GM18909 (cell line): ENCODE data around the gene NDE1.
"Not testable (repeated sequence)": the region's sequence is repeated elsewhere in the genome, so short reads cannot be mapped to it uniquely, and the experiment has no call there.

Experiments used
- ATAC-seq: cut with Tn5 transposase; IDR thresholded peaks from one replicate; pipeline ENCODE4 v1.9.1; 2021; ENCODE audit warnings: mild to moderate bottlenecking; ENCODE audit not compliant: unreplicated experiment, poor library complexity

NDE1 gene

DNA sequence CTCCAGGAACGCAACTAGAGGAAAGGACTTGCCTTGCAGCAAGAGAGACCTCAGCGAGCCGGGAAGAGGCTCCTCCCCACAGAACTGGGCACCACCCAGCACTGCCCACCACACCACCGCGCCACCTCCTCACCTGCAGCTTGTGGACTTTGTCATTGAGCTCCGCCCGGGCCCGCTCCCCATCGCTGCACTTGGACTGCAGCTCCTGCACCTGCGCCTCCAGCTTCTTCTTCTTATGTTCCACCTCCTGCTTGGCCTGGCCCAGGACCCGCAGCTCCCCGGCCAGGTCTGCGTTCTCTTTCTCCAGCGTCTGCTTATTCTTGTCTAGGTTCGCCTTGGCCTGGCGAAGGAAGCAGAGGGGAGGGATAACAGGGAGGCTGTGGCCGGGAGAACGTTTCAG, 76.7 kb downstream of the NDE1 start:
- no peak for ATAC-seq

DNA sequence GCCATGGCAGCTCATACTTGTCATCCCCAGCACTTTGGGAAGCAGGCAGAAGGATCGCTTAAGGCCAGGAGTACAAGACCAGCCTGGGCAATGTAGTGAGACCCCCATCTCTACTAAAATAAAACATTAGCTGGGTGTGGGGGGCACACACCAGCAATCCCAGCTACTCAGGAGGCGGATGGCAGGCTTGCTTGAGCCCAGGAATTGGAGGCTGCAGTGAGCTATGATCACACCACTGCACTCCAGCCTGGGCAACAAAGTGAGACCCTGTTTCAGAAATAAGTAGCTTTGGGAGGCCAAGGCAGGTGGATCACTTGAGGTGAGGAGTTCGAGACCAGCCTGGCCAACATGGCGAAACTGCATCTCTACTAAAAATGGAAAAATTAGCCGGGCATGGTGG, 77.7 kb downstream of the NDE1 start:
- ATAC-seq: not testable (repeated sequence)

DNA sequence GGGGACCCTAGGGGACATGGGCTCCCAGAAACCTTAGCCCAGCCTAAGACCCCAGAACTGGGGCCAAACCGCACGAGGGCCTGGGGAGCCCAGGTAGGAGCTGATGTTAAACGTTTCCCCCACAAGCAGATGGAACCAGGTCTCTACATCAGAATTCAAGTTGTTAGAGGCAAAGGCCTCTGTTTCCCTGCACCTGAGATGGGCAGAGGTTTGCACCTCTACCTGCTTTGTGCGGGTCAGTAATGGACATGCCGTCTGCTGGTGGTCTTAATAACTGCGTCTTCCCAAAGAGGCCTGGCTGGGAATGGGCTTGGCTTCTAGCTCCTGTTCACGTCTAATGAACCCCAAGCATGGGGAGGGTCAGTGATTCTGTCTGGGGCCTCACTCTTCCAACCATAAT, 79.1 kb downstream of the NDE1 start:
- no peak for ATAC-seq

DNA sequence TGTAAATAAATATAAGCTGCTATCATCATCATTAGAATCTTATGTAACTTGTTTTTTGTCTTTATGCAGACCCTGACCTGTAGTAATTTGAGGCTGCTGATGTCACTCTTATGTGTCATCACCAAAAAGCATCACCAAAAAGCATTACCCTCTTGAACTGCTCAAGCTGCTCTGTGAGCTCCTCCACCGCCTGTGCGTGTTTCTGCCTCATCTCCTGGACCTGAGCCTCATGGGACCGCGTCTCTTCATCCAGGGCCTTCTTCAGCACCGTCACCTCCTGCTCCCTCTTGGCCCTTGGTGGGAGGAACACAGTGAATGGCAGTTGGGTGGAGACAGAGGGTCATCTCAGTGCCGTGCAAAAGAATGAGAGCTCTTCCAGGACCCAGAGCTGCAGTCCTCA, 82.4 kb downstream of the NDE1 start:
- no peak for ATAC-seq

DNA sequence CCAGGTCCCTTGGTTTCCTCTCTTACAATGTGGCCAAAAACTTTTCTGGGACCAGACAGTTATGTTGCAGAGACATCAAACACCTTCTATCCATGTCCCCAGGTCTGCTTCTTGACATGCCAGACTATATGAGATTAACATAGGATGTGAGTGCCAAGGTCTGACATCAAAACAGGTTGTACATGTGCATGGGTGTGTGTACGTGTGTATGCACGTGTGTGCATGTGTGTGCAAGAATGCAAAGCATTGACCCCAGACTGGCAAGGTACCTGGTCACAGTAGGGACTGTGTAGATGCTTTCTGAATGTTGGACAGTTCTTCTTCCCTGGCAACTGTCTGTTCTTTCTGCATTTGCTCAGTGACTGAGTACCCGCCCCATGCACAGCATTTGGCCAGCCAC, 85.6 kb downstream of the NDE1 start:
- ATAC-seq: no peak

DNA sequence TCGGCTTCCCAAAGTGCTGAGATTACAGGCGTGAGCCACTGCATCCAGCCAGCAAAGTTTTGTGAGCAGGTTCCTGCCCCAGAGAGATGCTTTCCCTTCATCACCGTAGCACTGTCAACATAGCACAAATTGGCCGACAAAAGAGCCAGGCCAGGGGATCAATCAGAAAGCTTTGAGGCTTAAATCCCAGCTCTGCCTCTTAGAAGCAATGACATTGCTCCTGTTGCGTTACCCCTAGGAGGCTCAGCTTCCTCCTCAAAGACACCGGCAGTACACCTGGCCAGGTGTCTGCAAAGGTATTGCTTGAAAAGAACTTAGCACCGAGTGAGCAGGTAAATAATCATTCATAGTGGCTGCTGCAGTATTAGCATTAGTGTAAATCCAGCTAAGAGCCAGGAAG, 86.5 kb downstream of the NDE1 start:
- ATAC-seq: no peak

DNA sequence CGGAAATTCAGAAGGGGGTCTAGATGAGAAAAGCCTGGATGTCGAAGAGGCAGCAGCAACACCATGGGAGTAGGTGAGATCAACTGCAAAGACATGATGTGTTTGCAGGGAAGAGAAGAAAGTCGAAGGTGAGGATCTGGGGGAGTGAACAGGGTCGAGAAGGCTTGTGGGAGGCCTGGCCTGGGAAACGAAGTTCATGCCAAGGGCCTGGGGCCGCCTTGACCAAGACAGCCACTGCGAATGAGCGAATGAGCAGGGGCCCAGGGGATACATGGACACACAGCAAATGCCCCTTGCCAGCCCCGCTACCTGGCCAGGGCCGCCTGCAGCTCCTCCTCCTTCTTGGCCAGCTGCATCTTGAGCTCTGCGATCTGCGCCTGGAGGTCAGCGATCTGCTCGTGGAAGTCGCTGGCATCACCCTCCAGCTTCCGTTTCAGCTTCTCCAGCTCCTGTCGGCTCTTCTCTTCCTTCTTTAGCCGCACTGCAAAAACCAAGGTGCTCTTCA, 87.1 kb downstream of the NDE1 start:
- ATAC-seq: no peak

DNA sequence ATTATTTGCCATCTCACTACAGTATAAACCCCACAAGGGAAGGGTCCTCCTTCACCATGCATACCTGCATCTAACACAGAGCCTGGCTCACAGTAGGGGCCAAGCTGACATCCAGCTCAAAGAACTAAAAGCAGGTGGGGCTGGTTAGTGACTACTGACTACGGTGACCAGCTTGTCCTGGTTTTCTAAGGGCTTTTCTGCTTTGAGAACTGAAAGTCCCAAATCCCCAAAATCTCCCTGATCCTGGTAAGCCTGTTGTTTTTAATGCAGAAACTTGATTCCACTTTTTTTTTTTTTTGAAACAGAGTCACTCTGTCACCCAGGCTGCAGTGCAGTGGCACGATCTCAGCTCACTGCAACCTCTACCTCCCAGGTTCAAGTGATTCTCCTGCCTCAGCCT, 89.4 kb downstream of the NDE1 start:
- no peak for ATAC-seq

DNA sequence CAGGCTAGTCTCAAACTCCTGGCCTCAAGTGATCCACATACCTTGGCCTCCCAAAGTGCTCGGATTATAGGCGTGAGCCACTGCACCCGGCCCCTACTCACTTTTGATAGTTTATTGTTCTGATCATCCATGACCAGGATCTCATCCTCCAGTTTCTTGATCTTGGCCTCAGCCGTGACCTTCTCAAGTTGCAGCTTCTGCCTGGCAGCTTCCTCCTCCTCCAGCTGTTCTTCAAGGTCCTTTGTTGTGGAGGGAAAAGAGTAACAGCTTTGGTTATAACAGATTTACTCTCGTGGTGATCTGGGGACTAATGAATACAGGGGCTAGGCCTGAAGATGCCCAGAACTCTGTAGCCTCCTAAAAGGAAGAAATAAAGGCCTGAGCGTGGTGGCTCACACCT, 89.9 kb downstream of the NDE1 start:
- no peak for ATAC-seq

DNA sequence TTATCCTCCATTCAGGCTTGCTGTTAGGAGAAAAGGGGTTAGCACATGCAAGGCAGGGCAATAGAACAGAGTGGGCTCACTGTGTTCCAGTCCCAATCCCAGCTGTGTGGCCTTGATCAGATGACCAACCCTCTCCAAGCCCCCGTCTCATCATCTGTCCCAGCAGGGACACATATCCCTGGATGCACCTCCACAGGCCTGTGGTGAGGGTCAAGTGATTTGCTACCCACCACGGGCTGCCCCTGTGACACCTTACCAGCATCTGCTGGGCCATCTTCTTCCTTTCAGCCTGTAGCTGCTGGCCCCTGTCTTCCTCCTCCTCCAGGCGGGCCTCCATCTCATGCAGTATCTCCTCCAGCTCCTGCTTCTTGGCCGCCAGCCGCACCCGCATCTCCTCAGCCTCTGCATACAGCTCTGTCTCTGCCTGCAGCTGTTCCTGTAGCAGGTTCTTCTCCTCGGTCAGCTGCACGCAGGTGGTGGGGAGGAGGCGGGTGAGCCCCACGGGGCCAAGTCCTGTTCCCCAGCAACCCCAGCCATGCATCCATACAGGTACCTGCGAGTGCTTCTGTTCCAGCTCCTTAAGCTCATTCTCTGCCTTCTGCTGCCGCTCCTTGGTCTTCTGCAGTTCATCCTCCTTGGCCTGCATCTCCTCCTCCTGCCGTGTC, 91.3 kb downstream of the NDE1 start:
- ATAC-seq: no peak

DNA sequence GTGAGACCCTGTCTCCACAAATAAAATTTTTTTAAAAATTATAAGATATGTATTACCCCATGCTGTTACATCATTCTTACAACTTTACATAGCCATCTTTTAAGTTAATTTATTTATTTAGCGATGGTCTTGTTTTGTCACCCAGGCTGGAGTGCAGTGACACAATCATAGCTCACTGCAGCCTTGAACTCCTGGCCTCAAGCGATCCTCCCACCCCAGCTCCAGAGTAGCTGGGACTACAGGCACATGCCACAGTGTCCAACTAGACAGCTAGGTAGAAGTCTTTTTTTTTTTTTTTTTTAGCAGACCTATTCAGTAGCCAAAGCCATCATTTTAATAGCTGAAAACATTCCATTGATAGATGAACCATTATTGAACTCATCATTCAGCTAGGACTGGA, 92.7 kb downstream of the NDE1 start:
- no peak for ATAC-seq

DNA sequence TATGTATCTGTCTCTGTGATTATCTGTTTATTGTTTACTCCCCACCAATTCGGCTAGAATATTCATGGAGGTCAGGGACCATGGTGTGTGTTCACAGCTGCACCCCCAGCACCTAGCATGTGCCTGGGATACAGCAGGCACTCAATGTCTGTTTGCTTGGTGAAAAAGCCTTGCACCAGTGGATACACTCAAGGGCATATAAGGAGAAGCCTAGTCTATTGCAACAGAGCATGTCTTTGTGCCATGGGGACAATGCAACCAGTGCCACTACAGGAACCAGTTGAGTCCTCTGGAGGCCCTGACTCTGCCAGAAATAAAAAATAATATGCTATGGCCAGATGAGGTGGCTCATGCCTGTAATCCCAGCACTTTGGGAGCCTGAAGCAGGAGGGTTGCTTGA, 93.6 kb downstream of the NDE1 start:
- ATAC-seq: no peak

DNA sequence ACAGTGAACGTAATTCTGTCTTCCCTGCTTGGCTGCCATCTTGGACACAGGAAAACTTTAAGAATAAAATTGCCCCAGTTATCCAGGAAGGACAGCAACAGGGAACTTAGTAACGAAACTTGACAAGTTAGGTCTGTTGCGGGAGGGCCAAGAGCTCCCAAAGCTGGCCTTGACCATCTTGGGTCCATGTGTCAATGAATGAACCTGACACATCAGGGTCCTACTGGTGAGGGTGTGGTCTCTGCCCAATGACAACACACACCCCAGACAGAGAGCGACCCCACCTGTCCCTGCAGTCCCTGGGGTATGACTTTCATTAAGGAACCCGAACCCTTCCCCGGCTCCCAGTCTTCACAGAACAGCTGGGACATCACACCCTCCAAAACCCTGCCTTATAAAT, 96.3 kb downstream of the NDE1 start:
- ATAC-seq: no peak

DNA sequence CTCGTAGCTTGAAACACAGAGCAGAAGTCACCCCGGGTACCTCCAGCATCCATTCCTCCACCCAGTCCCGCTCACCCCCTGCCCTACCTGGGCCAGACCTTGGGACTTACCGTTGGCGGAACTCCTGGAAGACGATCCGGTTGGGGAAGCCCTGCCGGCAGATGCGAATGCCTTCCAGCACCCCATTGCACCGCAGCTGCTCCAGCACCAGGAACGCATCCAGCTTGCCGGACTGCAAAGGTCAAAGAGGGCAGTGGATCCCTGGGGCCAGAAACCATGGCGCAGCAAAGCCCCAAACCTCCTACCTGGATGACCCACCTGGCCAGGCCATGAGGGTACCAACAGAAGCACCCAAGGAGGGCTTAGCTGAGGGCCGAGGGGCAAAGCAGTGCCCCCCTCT, 97.9 kb downstream of the NDE1 start:
- no peak for ATAC-seq

DNA sequence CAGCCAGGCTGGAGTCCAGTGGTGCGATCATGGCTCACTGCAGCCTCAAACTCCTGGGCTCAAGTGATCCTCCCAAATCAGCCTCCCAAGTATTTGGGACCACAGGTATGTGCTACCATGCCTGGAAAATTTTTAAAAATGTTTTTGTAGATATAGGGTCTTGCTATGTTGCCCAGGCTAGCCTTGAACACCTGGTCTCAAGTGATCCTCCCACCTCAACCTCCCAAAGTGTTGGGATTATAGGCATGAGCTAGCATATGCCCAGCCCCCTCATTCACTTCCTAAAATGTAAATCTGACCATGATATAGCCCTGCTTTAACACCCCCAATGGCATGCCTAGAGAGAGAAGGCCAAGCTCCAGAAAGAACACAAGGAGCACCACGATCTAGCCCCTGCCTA, 98.6 kb downstream of the NDE1 start:
- no peak for ATAC-seq

DNA sequence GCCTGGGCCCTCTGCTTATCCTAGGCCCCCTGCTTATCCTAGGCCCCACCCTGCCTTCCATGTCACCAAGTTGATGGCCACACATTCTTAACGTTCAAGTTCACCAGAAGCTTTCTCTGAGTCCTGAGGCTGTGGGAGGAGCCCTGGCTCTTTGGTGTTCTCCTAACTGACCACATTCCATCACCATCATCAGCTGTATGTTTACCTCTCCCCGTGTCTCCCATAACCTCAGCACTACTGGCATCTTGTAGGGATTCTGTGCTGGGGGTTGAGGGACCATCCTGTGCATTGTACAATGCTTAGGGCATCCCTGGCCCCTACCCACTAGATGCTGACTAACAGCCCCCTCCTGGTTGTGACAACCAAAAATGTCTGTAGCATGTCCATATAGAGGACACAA, 99.3 kb downstream of the NDE1 start:
- no peak for ATAC-seq

DNA sequence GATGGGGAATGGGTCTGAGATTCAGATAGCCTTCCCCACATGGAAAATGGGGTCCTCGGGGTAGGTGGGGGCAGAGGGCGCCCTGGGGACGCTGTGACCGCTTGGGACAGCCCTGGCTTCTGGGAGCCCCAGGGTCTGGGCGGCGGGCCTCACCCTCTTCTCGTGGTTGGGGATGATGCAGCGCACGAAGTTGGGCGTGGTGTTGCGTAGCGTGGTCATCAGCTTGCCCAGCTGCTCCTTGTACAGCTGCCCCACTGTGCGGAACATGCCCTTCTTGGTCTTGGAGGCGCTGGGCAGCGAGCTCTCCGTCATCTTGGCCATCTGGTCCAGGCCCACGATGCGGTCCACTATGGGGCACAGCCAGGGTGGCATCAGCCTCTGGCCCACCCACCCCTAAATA, 99.9 kb downstream of the NDE1 start:
- ATAC-seq: no peak

DNA sequence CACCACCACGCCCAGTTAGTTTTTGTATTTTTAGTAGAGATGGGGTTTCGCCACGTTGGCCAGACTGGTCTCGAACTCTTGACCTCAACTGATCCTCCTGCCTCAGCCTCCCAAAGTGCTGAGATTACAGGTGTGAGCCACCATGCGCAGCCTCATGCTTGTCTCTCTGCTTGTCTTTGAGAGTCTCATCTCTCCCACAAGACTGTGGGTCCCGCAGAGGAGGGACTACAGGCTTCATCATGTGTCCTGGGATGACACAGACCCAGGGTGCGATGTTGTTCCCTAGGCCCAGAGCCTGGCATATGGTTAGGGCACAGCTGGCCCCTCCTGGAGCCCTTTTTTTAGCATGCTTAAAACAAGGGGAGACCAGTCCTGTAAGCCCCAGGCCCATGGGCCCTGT, 101.9 kb downstream of the NDE1 start:
- no peak for ATAC-seq

DNA sequence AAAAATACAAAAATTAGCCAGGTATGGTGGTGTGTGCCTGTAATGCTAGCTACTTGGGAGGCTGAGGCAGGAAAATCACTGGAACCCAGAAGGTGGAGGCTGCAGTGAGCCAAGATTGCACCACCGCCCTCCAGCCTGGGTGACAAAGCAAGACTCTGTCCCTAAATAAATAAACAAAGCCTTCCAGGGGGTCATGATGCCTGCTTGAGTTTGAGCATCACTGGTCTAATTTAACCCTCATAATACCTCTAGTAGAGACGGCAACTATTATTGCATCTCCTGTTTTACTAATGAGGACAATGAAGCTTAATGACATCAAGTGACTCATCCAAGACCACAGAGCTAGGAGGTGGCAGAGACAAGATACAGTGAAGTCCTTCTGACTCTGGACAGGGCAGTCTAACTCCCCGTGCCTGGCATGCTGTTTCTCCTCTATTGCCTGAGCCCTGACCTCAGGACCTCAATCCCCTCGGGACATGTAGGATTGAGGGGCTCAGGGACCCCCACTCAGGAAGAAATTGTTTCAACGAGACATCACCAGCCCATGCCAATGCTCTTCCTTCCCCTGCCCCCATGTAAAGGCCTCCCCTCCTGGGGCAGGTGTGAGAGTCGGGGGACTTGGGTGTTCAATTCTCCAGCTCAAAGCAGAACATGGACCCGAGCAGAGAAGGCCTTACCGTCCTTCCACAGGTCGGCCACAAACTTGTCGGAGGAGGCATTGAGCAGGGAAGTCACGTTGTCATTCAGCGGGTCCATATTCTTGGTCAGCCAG, 102.9 kb downstream of the NDE1 start:
- no peak for ATAC-seq

DNA sequence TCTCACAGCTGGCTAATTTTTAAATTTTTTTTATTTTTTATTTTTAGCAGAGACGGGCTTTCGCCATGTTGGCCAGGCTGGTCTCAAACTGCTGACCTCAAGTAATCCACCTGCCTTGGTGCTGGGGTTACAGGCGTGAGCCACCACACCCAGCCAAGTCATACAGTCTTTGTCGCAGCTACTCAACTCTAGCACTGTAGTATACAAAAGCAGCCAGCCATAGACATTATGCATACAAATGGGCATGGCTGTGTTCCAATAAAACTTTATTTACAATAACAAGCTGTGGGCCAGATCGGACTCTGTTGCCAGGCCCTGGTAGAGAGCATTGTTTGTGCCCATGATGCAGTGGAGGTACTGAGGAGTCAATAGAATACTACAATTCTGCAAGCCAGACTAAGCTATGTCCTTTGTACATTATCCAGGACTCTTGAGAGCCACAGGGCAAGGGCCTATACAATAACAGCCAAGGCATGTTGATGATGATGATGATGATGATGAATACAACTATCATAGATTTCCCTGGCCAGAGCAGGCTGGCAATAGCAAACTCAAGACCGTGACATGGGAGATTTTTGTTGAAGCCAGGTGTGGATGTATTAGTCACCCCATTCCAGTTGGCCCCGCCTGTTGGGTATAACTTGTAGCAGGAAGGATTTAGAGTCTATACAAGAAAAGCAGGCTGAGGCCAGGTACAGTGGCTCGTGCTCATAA, 104.9 kb downstream of the NDE1 start:
- ATAC-seq: no peak

DNA sequence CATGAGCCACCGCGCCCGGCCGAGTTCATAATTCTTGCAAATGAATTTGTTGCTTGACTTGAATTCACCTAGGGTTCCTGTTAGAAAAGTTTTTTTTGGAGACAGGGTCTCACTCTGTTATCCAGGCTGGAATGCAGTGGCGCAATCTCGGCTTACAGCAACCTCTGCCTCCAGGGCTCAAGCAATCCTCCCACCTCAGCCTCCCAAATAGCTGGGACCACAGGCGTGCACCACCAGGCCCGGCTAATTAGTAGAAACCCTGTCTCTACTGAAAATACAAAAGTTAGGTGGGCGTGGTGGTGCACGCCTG, 107.0 kb downstream of the NDE1 start:
- ATAC-seq: no peak
